Activated CD8-positive, alpha-beta T cell treated with anti-CD3 and anti-CD28 coated beads for 36 hours (primary cell): ENCODE results near the gene PCDHA10. TPM values are rescaled to one million over a fixed set of nuclear protein-coding genes. Genes with fewer than 3 reads are reported as not detected.
"Not testable (repeated sequence)": the region's sequence is repeated elsewhere in the genome, so short reads cannot be mapped to it uniquely, and the experiment has no call there.

Source experiments
- ATAC-seq: fragments of 200-7000 bp; cut with Tn5 transposase; one replicate; pipeline ENCODE4 v1.10.0; 2021; ENCODE audit warnings: mild to moderate bottlenecking, moderate library complexity
- CTCF ChIA-PET: fragments of 350-600 bp; sonication (Branson Sonifier 250); formaldehyde crosslinking; loops from one replicate; lab custom pipeline; 2021; ENCODE audit warnings: antibody characterized with exemption; lab: Charles Lee
- POLR2A ChIA-PET: fragments of 350-600 bp; sonication (Branson Sonifier 250); formaldehyde crosslinking; loops from one replicate; lab custom pipeline; 2021; ENCODE audit warnings: antibody characterized with exemption; lab: Charles Lee
- DNase-seq: peaks from one replicate; pipeline ENCODE4 v3.0.0-alpha.2; 2020
- H3K27ac Mint-ChIP-seq: one replicate; pipeline ENCODE4 v1.8.0; 2021; ENCODE audit warnings: mild to moderate bottlenecking, mixed read lengths
- H3K27me3 Mint-ChIP-seq: one replicate; pipeline ENCODE4 v1.8.0; 2021; ENCODE audit warnings: mixed read lengths
- H3K36me3 Mint-ChIP-seq: one replicate; pipeline ENCODE4 v1.8.0; 2021; ENCODE audit warnings: low read depth, mixed read lengths
- H3K4me1 Mint-ChIP-seq: one replicate; pipeline ENCODE4 v1.8.0; 2021; ENCODE audit warnings: low read depth, mixed read lengths
- H3K4me3 Mint-ChIP-seq: one replicate; pipeline ENCODE4 v1.8.0; 2021; ENCODE audit warnings: mild to moderate bottlenecking, moderate library complexity, mixed read lengths
- H3K9me3 Mint-ChIP-seq: one replicate; pipeline ENCODE4 v1.8.0; 2021; ENCODE audit warnings: mixed read lengths
- CTCF ChIP-seq: fragments of 200-600 bp; IDR thresholded peaks from one replicate; pipeline ENCODE4 v1.8.0; 2022; ENCODE audit warnings: antibody characterized with exemption, mild to moderate bottlenecking
- intact Hi-C: fragments of 100-400 bp; cut with micrococcal nuclease; formaldehyde crosslinking; loops from one replicate; pipeline ENCODE4 v1.10.0; 2022
- total RNA-seq, 2 experiments: library from RNA; stranded (reverse); gene quantifications; one replicate each; pipeline ENCODE4 v1.2.3, GENCODE V29; 2021

Gene PCDHA10
- total RNA-seq, 2 experiments from 2014 or later, result not detected

GRCh38 chr5:140869555-140869886, 13.8 kb downstream of the PCDHA10 start:
- Mint-ChIP-seq H3K36me3 (peaks cover 2% of the 10 kb centered on the region), H3K27me3 (peaks cover 18% of the 10 kb centered on the region), H3K4me1 (no peaks in the 10 kb centered on the region), H3K27ac (no peak overlapping the region), H3K4me3 (no peak overlapping the region), H3K9me3 (peaks cover 12% of the 10 kb centered on the region)
- DNase-seq (no peak), ATAC-seq (no peak)
- POLR2A ChIA-PET, result no interaction called here
- no peak for TF ChIP-seq CTCF
- intact Hi-C loops, result no loop called here
- CTCF ChIA-PET, result interaction anchor here (0.8 to 1.2 kb wide), 5 partner anchors 18 to 83 kb away, joined by 3 to 4 read pairs (median 3); partner anchors contain the start of gene PCDHA1

DNA sequence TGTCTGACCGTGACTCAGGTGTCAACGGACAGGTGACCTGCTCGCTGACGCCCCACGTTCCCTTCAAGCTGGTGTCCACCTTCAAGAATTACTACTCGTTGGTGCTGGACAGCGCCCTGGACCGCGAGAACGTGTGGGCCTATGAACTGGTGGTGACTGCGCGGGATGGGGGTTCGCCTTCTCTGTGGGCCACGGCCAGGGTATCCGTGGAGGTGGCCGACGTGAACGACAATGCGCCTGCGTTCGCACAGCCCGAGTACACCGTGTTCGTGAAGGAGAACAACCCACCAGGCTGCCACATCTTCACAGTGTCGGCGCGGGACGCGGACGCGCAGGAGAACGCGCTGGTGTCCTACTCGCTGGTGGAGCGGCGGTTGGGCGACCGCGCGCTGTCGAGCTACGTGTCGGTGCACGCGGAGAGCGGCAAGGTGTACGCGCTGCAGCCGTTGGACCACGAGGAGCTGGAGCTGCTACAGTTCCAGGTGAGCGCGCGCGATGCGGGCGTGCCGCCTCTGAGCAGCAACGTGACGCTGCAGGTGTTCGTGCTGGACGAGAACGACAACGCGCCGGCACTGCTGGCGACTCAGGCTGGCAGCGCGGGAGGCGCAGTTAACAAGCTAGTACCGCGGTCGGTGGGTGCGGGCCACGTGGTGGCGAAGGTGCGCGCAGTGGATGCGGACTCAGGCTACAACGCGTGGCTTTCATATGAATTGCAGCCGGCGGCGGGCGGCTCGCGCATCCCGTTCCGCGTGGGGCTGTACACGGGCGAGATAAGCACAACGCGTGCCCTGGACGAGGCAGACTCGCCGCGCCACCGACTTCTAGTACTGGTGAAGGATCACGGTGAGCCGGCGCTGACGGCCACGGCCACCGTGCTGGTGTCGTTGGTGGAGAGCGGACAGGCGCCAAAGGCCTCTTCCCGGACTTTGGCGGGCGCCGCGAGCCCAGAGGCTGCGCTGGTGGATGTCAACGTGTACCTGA, 14.8 kb downstream of the PCDHA10 start:
- Mint-ChIP-seq H3K4me1 (no peaks in the 10 kb centered on the region), H3K9me3 (peaks cover 12% of the 10 kb centered on the region), H3K4me3 (no peak overlapping the region), H3K36me3 (peaks cover 3% of the 10 kb centered on the region), H3K27ac (no peak overlapping the region), H3K27me3 (peaks cover 25% of the 10 kb centered on the region)
- intact Hi-C loops, result loop anchor here (5.0 kb wide), 1 partner anchor 172 kb away; no protein-coding TSS in a partner anchor
- no peak for TF ChIP-seq CTCF
- ATAC-seq (no peak), DNase-seq (no peak)
- POLR2A ChIA-PET, result no interaction called here
- CTCF ChIA-PET, result interaction anchor here (1.2 kb wide), 2 partner anchors 29 to 84 kb away, joined by 3 read pairs; partner anchors contain the start of gene PCDHA1

- Mint-ChIP-seq H3K9me3 (peaks cover 7% of the 10 kb centered on the region), H3K4me1 (no peaks in the 10 kb centered on the region), H3K27ac (no peak within 1 kb of the TSS), H3K27me3 (peaks cover 42% of the 10 kb centered on the region), H3K36me3 (peaks cover 9% of the 10 kb centered on the region), H3K4me3 (no peak within 1 kb of the TSS)
- DNase-seq (no peak), ATAC-seq (no peak)
- ChIA-PET POLR2A (no interaction called here), CTCF (interaction anchor here (1.2 kb wide), 1 partner anchor 19 kb away, joined by 3 read pairs; the partner anchor contains the start of gene PCDHA10)
- no peak for TF ChIP-seq CTCF
- intact Hi-C loops, result no loop called here
Measured at GRCh38 chr5:140875085-140876065, 19.7 kb downstream of the PCDHA10 start, which contains the start of gene PCDHA12. TSS of gene PCDHA12 (plus strand) at chr5:140875308. CDS start at chr5:140875473, 165 bp downstream.

- ATAC-seq, DNase-seq, CTCF ChIA-PET, intact Hi-C loops, H3K4me1 Mint-ChIP-seq, H3K27ac Mint-ChIP-seq, H3K4me3 Mint-ChIP-seq, POLR2A ChIA-PET: not testable (repeated sequence)
- Mint-ChIP-seq H3K36me3 (peaks cover 12% of the 10 kb centered on the region), H3K27me3 (peaks cover 43% of the 10 kb centered on the region), H3K9me3 (peaks cover 10% of the 10 kb centered on the region)
Measured at GRCh38 chr5:140876541-140877261, 21.0 kb downstream of the PCDHA10 start.

GRCh38 chr5:140877262-140877581, 21.5 kb downstream of the PCDHA10 start:
- ATAC-seq, result no peak
- no peak for TF ChIP-seq CTCF
- H3K4me3 Mint-ChIP-seq, result no peak overlapping the region
- H3K27ac Mint-ChIP-seq, result no peak overlapping the region
- intact Hi-C loops, result no loop called here
- ChIA-PET CTCF (no interaction called here), POLR2A (no interaction called here)
- H3K9me3 Mint-ChIP-seq, result peaks cover 15% of the 10 kb centered on the region
- DNase-seq, result no peak
- H3K27me3 Mint-ChIP-seq, result peaks cover 42% of the 10 kb centered on the region
- peaks cover 13% of the 10 kb centered on the region for H3K36me3 Mint-ChIP-seq
- H3K4me1 Mint-ChIP-seq, result no peaks in the 10 kb centered on the region
